Activated B cell treated with CpG ODN at 0.5 μM for 24 hours (primary cell): ENCODE measurements around the gene VWCE. TPM values are rescaled to one million over a fixed set of nuclear protein-coding genes. Genes with fewer than 3 reads are reported as not detected.
"Not testable (repeated sequence)": the region's sequence is repeated elsewhere in the genome, so short reads cannot be mapped to it uniquely, and the experiment has no call there.

ENCODE experiments used
- ATAC-seq: fragments of 200-7000 bp; cut with Tn5 transposase; one replicate; pipeline ENCODE4 v1.10.0; 2021; ENCODE audit warnings: low read depth, mild to moderate bottlenecking, moderate library complexity
- CTCF ChIA-PET: fragments of 350-600 bp; sonication (Branson Sonifier 250); formaldehyde crosslinking; loops from one replicate; lab custom pipeline; 2021; ENCODE audit warnings: antibody characterized with exemption; lab: Charles Lee
- POLR2A ChIA-PET: fragments of 350-600 bp; sonication (Branson Sonifier 250); formaldehyde crosslinking; loops from one replicate; lab custom pipeline; 2021; ENCODE audit warnings: antibody characterized with exemption; lab: Charles Lee
- DNase-seq: peaks from one replicate; pipeline ENCODE4 v3.0.0; 2022
- H3K27ac Mint-ChIP-seq: one replicate; pipeline ENCODE4 v1.8.0; 2020; ENCODE audit warnings: mixed read lengths
- H3K27me3 Mint-ChIP-seq: one replicate; pipeline ENCODE4 v1.8.0; 2021; ENCODE audit warnings: mixed read lengths
- H3K36me3 Mint-ChIP-seq: one replicate; pipeline ENCODE4 v1.8.0; 2021; ENCODE audit warnings: low read depth, mixed read lengths
- H3K4me1 Mint-ChIP-seq: one replicate; pipeline ENCODE4 v1.8.0; 2021; ENCODE audit warnings: mixed read lengths
- H3K4me3 Mint-ChIP-seq: one replicate; pipeline ENCODE4 v1.8.0; 2020; ENCODE audit warnings: mild to moderate bottlenecking, mixed read lengths
- H3K9me3 Mint-ChIP-seq: one replicate; pipeline ENCODE4 v1.8.0; 2020; ENCODE audit warnings: mixed read lengths
- intact Hi-C: fragments of 100-400 bp; cut with micrococcal nuclease; formaldehyde crosslinking; loops from one replicate; pipeline ENCODE4 v1.15.1; 2024
- total RNA-seq: library from RNA; stranded (reverse); gene quantifications from 2 replicates; pipeline ENCODE4 v1.2.3, GENCODE V29; 2022

Gene VWCE
- total RNA-seq, 1 donor from 2014 or later: 1.3 TPM

- POLR2A ChIA-PET, H3K4me3 Mint-ChIP-seq, ATAC-seq, H3K4me1 Mint-ChIP-seq, H3K36me3 Mint-ChIP-seq, H3K9me3 Mint-ChIP-seq, CTCF ChIA-PET, intact Hi-C loops, H3K27me3 Mint-ChIP-seq, H3K27ac Mint-ChIP-seq, DNase-seq: not testable (repeated sequence)
Measured at GRCh38 chr11:61248071-61248470, 47.0 kb downstream of the VWCE start.

GRCh38 chr11:61245284-61245964 is 49.7 kb downstream of the VWCE start:
- H3K4me1 Mint-ChIP-seq, H3K27me3 Mint-ChIP-seq, H3K4me3 Mint-ChIP-seq, H3K27ac Mint-ChIP-seq, ATAC-seq, H3K9me3 Mint-ChIP-seq, POLR2A ChIA-PET, CTCF ChIA-PET, intact Hi-C loops, DNase-seq, H3K36me3 Mint-ChIP-seq: not testable (repeated sequence)

GRCh38 chr11:61241526-61241925 is 53.6 kb downstream of the VWCE start:
- ATAC-seq, intact Hi-C loops, DNase-seq, H3K27me3 Mint-ChIP-seq, H3K4me3 Mint-ChIP-seq, H3K4me1 Mint-ChIP-seq, H3K36me3 Mint-ChIP-seq, POLR2A ChIA-PET, H3K27ac Mint-ChIP-seq, H3K9me3 Mint-ChIP-seq, CTCF ChIA-PET: not testable (repeated sequence)

GRCh38 chr11:61240875-61241274 is 54.2 kb downstream of the VWCE start, which contains the start of gene PGA5:
TSS of gene PGA5 (plus strand) at chr11:61241175. CDS start at chr11:61241227, 52 bp downstream.
- H3K27me3 Mint-ChIP-seq, H3K9me3 Mint-ChIP-seq, CTCF ChIA-PET, intact Hi-C loops, DNase-seq, ATAC-seq, H3K4me1 Mint-ChIP-seq, H3K27ac Mint-ChIP-seq, POLR2A ChIA-PET, H3K36me3 Mint-ChIP-seq, H3K4me3 Mint-ChIP-seq: not testable (repeated sequence)

DNA sequence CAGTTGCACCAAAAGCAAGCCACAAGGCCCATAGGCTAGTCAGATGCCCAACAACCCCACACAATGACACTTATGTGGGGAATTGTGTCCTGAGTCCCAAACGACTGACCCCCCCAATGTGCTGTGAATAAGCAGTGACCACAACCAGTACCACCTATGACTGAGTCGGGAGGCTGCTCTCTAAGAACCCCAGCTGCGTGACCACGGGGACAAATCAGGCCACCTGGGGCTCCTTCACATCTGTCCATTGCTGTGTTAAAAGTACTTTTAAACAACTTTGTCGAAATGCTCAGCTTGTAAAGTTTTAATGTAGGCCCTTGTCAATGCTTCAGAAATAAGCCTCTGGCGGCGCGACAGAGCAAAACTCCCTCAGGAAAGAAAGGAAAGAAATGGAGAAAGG is 54.8 kb downstream of the VWCE start:
- H3K27ac Mint-ChIP-seq, POLR2A ChIA-PET, DNase-seq, intact Hi-C loops, H3K27me3 Mint-ChIP-seq, CTCF ChIA-PET, ATAC-seq, H3K4me3 Mint-ChIP-seq, H3K4me1 Mint-ChIP-seq, H3K9me3 Mint-ChIP-seq, H3K36me3 Mint-ChIP-seq: not testable (repeated sequence)

GRCh38 chr11:61237130-61237529 is 58.0 kb downstream of the VWCE start:
- H3K36me3 Mint-ChIP-seq, POLR2A ChIA-PET, H3K4me3 Mint-ChIP-seq, intact Hi-C loops, ATAC-seq, H3K27ac Mint-ChIP-seq, DNase-seq, H3K4me1 Mint-ChIP-seq, CTCF ChIA-PET, H3K27me3 Mint-ChIP-seq, H3K9me3 Mint-ChIP-seq: not testable (repeated sequence)

DNA sequence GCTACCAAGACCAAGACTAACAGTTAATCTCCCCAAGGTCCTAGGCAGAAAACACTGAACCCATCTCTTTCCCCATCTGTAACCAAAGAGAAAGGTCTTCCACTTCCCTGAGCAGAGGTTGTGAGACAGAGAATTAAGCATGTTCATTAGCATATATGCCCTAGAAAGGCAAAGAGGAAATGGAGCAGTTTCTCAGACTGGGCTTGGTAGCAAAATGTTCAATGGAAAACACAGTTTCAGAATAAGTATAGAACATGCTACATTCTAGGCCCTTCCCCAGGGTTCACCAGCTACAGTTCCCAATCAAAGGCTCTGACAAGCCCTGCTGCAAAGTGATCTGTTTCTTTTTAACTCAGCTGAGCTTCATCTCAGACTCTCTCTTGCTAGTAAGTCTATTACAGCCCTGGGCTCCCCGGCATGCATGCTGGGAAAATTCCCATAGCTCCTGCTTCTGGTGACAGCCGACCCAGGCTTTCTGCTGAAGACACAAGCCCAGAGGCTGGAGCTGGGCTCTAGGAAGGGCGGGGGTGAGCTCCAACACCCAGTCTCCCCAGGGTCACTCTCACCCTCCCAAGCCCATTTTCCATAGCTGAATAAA is 62.5 kb downstream of the VWCE start:
- H3K9me3 Mint-ChIP-seq, DNase-seq, ATAC-seq, CTCF ChIA-PET, H3K4me1 Mint-ChIP-seq, H3K27me3 Mint-ChIP-seq, intact Hi-C loops, H3K4me3 Mint-ChIP-seq, POLR2A ChIA-PET, H3K27ac Mint-ChIP-seq, H3K36me3 Mint-ChIP-seq: not testable (repeated sequence)

GRCh38 chr11:61231585-61231984 is 63.5 kb downstream of the VWCE start:
- H3K4me3 Mint-ChIP-seq, H3K27ac Mint-ChIP-seq, H3K9me3 Mint-ChIP-seq, H3K36me3 Mint-ChIP-seq, POLR2A ChIA-PET, H3K4me1 Mint-ChIP-seq, ATAC-seq, H3K27me3 Mint-ChIP-seq, CTCF ChIA-PET, intact Hi-C loops, DNase-seq: not testable (repeated sequence)

DNA sequence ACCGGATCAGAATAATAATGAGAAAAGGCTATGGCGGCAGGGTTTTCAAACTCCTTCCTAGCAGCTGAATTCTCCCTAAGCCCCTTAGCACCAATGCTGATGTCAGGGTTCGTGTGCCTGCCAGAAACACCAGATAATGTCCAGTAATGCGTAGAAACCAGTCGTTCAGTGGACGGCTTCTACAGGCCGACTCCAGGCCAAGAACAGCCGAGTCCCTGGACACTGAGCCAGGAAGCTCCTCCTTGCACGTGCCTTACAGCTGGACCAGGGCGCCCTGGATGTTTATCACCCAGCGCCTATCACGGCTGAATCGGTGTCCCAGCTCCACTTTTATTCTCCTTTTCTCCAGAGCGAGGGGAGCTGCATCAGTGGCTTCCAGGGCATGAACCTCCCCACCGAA is 64.1 kb downstream of the VWCE start:
- DNase-seq, H3K9me3 Mint-ChIP-seq, intact Hi-C loops, H3K36me3 Mint-ChIP-seq, H3K27ac Mint-ChIP-seq, CTCF ChIA-PET, H3K27me3 Mint-ChIP-seq, POLR2A ChIA-PET, ATAC-seq, H3K4me3 Mint-ChIP-seq, H3K4me1 Mint-ChIP-seq: not testable (repeated sequence)

DNA sequence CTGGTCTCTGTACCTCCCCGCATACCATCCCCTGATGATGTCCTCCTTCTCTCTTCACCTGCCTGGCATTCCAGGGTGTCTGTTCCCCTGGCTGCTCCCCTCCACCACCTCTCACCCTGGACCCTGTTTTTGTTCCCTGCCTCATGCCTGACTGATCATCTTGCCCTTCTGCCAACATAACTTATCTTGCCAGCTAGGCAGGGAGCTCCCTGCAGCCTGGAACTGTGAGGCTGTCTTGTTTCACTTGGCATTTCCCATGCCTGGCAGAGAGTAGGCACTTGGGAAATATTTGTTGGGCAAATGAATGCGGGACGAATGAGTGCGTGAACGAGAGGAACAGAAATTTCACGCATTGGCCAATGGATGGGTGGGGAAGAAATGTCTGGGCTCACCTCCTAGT is 65.7 kb downstream of the VWCE start:
- H3K27me3 Mint-ChIP-seq, H3K4me3 Mint-ChIP-seq, H3K9me3 Mint-ChIP-seq, intact Hi-C loops, H3K4me1 Mint-ChIP-seq, CTCF ChIA-PET, DNase-seq, POLR2A ChIA-PET, ATAC-seq, H3K27ac Mint-ChIP-seq, H3K36me3 Mint-ChIP-seq: not testable (repeated sequence)

- ATAC-seq, H3K27me3 Mint-ChIP-seq, H3K4me3 Mint-ChIP-seq, H3K9me3 Mint-ChIP-seq, H3K36me3 Mint-ChIP-seq, CTCF ChIA-PET, H3K27ac Mint-ChIP-seq, POLR2A ChIA-PET, intact Hi-C loops, H3K4me1 Mint-ChIP-seq, DNase-seq: not testable (repeated sequence)
Measured at GRCh38 chr11:61226457-61227137, 68.5 kb downstream of the VWCE start.

- H3K27ac Mint-ChIP-seq, H3K36me3 Mint-ChIP-seq, H3K9me3 Mint-ChIP-seq, H3K27me3 Mint-ChIP-seq, ATAC-seq, POLR2A ChIA-PET, H3K4me1 Mint-ChIP-seq, CTCF ChIA-PET, DNase-seq, intact Hi-C loops, H3K4me3 Mint-ChIP-seq: not testable (repeated sequence)
Measured at GRCh38 chr11:61222692-61223091, 72.4 kb downstream of the VWCE start.
